K562 (cell line): ENCODE results near the gene XPR1. TPM values are rescaled to one million over a fixed set of nuclear protein-coding genes. Genes with fewer than 3 reads are reported as not detected.

Experiments
- ATAC-seq: fragments of 200-7000 bp; cut with Tn5 transposase; 3 replicates; pipeline ENCODE4 v1.9.1; 2020; ENCODE audit warnings: moderate library complexity
- BruUV-seq: library from RNA; stranded (reverse); fragments of 400-500 nt; replicated peaks from 2 replicates; lab custom pipeline; 2021; lab: Mats Ljungman, UMichigan
- CTCF ChIA-PET: fragments of 300-600 bp; formaldehyde crosslinking; extraction: SDS; loops from one replicate; lab custom pipeline; 2021; ENCODE audit warnings: low intra/inter-chr PET ratio; lab: Yijun Ruan, JAX
- POLR2A ChIA-PET: fragments of 300-600, 350-650 bp; sonication (Branson Sonifier 250); formaldehyde crosslinking; extraction: SDS; loops from one replicate; lab custom pipeline; 2021; ENCODE audit warnings: antibody characterized with exemption, inconsistent platforms; lab: Yijun Ruan, JAX
- DNase-seq, 4 experiments: peaks; one replicate each; pipeline versions ENCODE4 v3.0.0 to v3.0.0-alpha.2; 2011 to 2018; ENCODE audit warnings: low spot score in 3 of 4, mixed read lengths in 3 of 4; ENCODE audit errors: extremely low read depth in 1 of 4
- FAIRE-seq: peaks from 2 replicates; lab custom pipeline; 2011; peaks lifted over from hg19 to GRCh38; lab: Jason Lieb, UNC
- H2AFZ ChIP-seq: 2 replicates; pipeline ENCODE4 v1.6.0; 2011; ENCODE audit warnings: low read depth, low read length, control low read depth, inconsistent platforms
- H3K27ac ChIP-seq: fragments of 200-600 bp; 3 replicates; pipeline ENCODE4 v1.8.0; 2011; ENCODE audit warnings: low read depth, mild to moderate bottlenecking, control low read depth, inconsistent platforms, low read length, moderate library complexity, mixed read lengths; ENCODE audit errors: extremely low read depth
- H3K27me3 ChIP-seq, 2 experiments: fragments of 300-600 bp in 1 of 2; 2 replicates in 1 of 2; 3 replicates in 1 of 2; pipeline versions ENCODE4 v1.6.0 to v1.8.0; 2011; ENCODE audit warnings: inconsistent platforms in 2 of 2, low read length in 2 of 2, mild to moderate bottlenecking in 1 of 2, mixed read lengths in 1 of 2, moderate library complexity in 1 of 2; ENCODE audit not compliant: control insufficient read depth in 2 of 2, insufficient read depth in 2 of 2
- H3K36me3 ChIP-seq: fragments of 300-600 bp; 3 replicates; pipeline ENCODE4 v1.8.0; 2011; ENCODE audit warnings: mild to moderate bottlenecking, low read length, inconsistent platforms; ENCODE audit not compliant: control insufficient read depth, insufficient read depth
- H3K4me1 ChIP-seq, 2 experiments: fragments of 200-600 bp in 1 of 2; replicated peaks in 1 of 2; 2 replicates in 1 of 2; 3 replicates in 1 of 2; pipeline versions ENCODE4 v1.5.1 to v1.8.0; 2011; ENCODE audit warnings: inconsistent platforms in 2 of 2, low read length in 2 of 2, mild to moderate bottlenecking in 1 of 2, mixed read lengths in 1 of 2, moderate library complexity in 1 of 2; ENCODE audit not compliant: control insufficient read depth in 2 of 2, insufficient read depth in 2 of 2
- H3K4me2 ChIP-seq: 2 replicates; pipeline ENCODE4 v1.6.1; 2011; ENCODE audit warnings: low read length, control low read depth, inconsistent platforms, mixed read lengths; ENCODE audit not compliant: insufficient read depth
- H3K4me3 ChIP-seq: fragments of 200-600 bp; sonication (generic), shearing (Covaris generic); 2 replicates; pipeline ENCODE4 v1.5.1; 2016; ENCODE audit warnings: control low read depth, inconsistent platforms
- H3K79me2 ChIP-seq: fragments of 200-600 bp; 3 replicates; pipeline ENCODE4 v1.8.0; 2011; ENCODE audit warnings: low read length, inconsistent platforms; ENCODE audit not compliant: control insufficient read depth, insufficient read depth
- H3K9ac ChIP-seq, 2 experiments: 2 replicates each; pipeline versions ENCODE4 v1.6.0 to v1.6.1; 2011; ENCODE audit warnings: low read depth in 2 of 2, low read length in 2 of 2, control low read depth in 1 of 2, inconsistent platforms in 1 of 2, mild to moderate bottlenecking in 1 of 2, mixed read lengths in 1 of 2; ENCODE audit not compliant: insufficient read depth in 1 of 2
- H3K9me1 ChIP-seq: one replicate; pipeline ENCODE4 v1.6.0; 2011; ENCODE audit warnings: inconsistent platforms, mild to moderate bottlenecking, low read length, moderate library complexity; ENCODE audit not compliant: control insufficient read depth, insufficient read depth
- H3K9me3 ChIP-seq: replicated peaks from 2 replicates; pipeline ENCODE4 v1.5.1; 2011; ENCODE audit warnings: low read depth, low read length, inconsistent platforms; ENCODE audit not compliant: control insufficient read depth, insufficient read depth
- H4K20me1 ChIP-seq: replicated peaks from 2 replicates; pipeline ENCODE4 v1.6.1; 2011; ENCODE audit warnings: low read length, inconsistent platforms, mixed read lengths; ENCODE audit not compliant: control insufficient read depth, insufficient read depth
- ARID2 ChIP-seq: fragments of 450-650 bp; IDR thresholded peaks from 2 replicates; pipeline ENCODE4 v1.6.1; 2017; ENCODE audit warnings: antibody characterized with exemption, mild to moderate bottlenecking
- RB1 ChIP-seq: fragments of 450-650 bp; IDR thresholded peaks from 2 replicates; pipeline ENCODE4 v1.6.1; 2017; ENCODE audit warnings: low read depth, mild to moderate bottlenecking
- WHSC1 ChIP-seq: IDR thresholded peaks from one replicate; pipeline ENCODE4 v1.6.1; 2012; ENCODE audit warnings: low read length, control low read depth, inconsistent platforms
- ZNF175 ChIP-seq: fragments of 200-800 bp; sonication (Bioruptor generic); IDR thresholded peaks from 2 replicates; pipeline ENCODE4 v1.6.1; 2016; ENCODE audit warnings: low read depth, mild to moderate bottlenecking, missing genetic modification characterization, missing compliant biosample characterization
- ZNF253 ChIP-seq: fragments of 250-450 bp; sonication (Bioruptor Pico); conservative IDR thresholded peaks from 2 replicates; pipeline ENCODE4 v1.6.1; 2021; ENCODE audit warnings: mild to moderate bottlenecking
- ZNF561 ChIP-seq: fragments of 450-650 bp; formaldehyde crosslinking; conservative IDR thresholded peaks from 2 replicates; pipeline ENCODE4 v1.4.0; 2020; ENCODE audit warnings: mild to moderate bottlenecking, moderate library complexity
- WGBS: fragments of 100-300 bp; shearing (Covaris generic); methylation state at CpG from one replicate; pipeline ENCODE4 v1.1.6; 2016; ENCODE audit warnings: low coverage, mixed read lengths; ENCODE audit not compliant: insufficient coverage; ENCODE audit errors: missing lambda C conversion rate; 5-methylcytosine and 5-hydroxymethylcytosine counted together
- in situ Hi-C: fragments of 300-500 bp; cut with MboI; formaldehyde crosslinking; loops from 4 replicates; pipeline ENCODE4 v1.15.0; 2018; ENCODE audit warnings: inconsistent platforms, mixed read lengths
- intact Hi-C: fragments of 100-400 bp; cut with micrococcal nuclease; formaldehyde crosslinking; loops from 2 replicates; pipeline ENCODE4 v1.14.2; 2022
- polyA plus RNA-seq, 8 experiments: library from polyadenylated mRNA; depleted of rRNA in 4 of 8; stranded (reverse) in 5 of 8; unstranded in 3 of 8; fragments of >200 nt; fragmentation: Nextera tagmentation in 2 of 8; fragmentation: Illumina TruSeq in 1 of 8; extraction: Ambion mirVana in 2 of 8; extraction: Trizol in 1 of 8; gene quantifications; 2 replicates each; pipeline versions ENCODE4 v1.2.1 to v1.2.3, GENCODE V29; 2011 to 2014; ENCODE audit warnings: inconsistent platforms in 1 of 8, missing spikeins in 1 of 8
- total RNA-seq, 7 experiments: library from RNA; depleted of rRNA in 6 of 7; stranded (reverse); fragments of >200 nt in 6 of 7; fragmentation: Illumina TruSeq in 2 of 7; extraction: Trizol in 2 of 7; gene quantifications; 2 replicates each; pipeline versions ENCODE4 v1.2.1 to v1.2.3, GENCODE V29; 2011 to 2021; ENCODE audit warnings: low replicate concordance in 1 of 7
- TF ChIP-seq, protein P1 (sequence below): sonication (generic); formaldehyde crosslinking; IDR thresholded peaks from 2 replicates; pipeline ENCODE4 v1.8.0; 2022; ENCODE audit warnings: mild to moderate bottlenecking, missing genetic modification reagents
- TF ChIP-seq, protein P2 (sequence below): fragments of 450-650 bp; IDR thresholded peaks from 2 replicates; pipeline ENCODE4 v1.7.0; 2016; ENCODE audit warnings: borderline replicate concordance
- TF ChIP-seq, protein P3 (sequence below): fragments of 450-650 bp; formaldehyde crosslinking; conservative IDR thresholded peaks from 2 replicates; pipeline ENCODE4 v1.4.0; 2022; ENCODE audit warnings: mild to moderate bottlenecking, missing genetic modification characterization

Gene XPR1
- total and polyA plus RNA-seq, 9 of the 15 experiments (the other 6 are each of a cell fraction or from before 2014, with no cell fraction given) = 3.0 to 66.2 (median 38.6) TPM

DNA sequence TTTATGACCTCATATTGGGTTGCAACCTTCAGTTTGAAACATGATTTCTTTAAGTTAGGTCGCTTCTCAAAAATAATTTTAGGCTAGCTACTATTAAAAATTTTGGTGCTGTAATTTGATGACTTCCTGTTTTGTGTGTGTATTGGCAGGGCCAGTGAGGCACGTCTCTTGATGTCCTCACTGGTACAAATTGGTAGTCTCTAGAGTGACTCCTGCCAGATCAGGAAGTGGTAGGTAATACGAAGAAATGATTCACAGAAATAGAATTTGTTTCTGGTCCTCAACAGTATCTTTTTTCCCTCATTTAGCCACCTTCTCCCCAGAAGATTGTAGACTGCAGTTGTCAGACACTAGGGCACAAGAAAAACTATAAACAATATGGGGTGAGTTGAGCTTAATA lies 160.0 kb downstream of the XPR1 start (continued):
- no peak for TF ChIP-seq ARID2
- TF ChIP-seq, protein P1, sequence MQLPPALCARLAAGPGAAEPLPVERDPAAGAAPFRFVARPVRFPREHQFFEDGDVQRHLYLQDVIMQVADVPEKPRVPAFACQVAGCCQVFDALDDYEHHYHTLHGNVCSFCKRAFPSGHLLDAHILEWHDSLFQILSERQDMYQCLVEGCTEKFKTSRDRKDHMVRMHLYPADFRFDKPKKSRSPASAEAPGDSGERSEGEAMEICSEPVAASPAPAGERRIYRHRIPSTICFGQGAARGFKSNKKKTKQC (CRISPR knock-in tag) = no peak
- TF ChIP-seq WHSC1 = no peak
- TF ChIP-seq ZNF561 (CRISPR knock-in tag) = no peak
- no peak for TF ChIP-seq ZNF175 (CRISPR knock-in tag)
- TF ChIP-seq, protein P2, sequence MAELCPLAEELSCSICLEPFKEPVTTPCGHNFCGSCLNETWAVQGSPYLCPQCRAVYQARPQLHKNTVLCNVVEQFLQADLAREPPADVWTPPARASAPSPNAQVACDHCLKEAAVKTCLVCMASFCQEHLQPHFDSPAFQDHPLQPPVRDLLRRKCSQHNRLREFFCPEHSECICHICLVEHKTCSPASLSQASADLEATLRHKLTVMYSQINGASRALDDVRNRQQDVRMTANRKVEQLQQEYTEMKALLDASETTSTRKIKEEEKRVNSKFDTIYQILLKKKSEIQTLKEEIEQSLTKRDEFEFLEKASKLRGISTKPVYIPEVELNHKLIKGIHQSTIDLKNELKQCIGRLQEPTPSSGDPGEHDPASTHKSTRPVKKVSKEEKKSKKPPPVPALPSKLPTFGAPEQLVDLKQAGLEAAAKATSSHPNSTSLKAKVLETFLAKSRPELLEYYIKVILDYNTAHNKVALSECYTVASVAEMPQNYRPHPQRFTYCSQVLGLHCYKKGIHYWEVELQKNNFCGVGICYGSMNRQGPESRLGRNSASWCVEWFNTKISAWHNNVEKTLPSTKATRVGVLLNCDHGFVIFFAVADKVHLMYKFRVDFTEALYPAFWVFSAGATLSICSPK = no peak
- no peak for TF ChIP-seq RB1
- TF ChIP-seq, all 486 proteins: peak for 0

DNA sequence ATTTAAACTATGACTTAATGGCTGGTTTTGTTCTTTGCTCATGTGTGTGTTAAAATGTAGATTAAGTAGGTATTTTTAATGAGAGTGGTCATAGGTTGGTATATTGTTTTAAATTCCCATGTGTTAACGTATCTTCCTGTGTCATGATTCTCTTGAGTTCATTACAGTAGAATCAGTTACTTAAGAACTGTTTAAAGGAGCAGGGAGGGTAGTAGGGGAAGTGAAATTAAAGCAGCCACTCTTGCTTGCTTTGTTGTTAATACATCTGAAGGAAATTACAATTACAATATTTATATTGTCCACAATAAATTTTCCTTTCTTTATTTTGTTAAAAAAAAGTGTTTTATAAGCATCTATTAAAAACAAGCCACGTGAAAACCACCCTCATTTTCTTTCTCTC lies 161.6 kb downstream of the XPR1 start:
- Histone ChIP-seq H3K27ac (no peak overlapping the region), H3K27me3 (no peaks in the 10 kb centered on the region), H3K36me3 (peaks cover 9% of the 10 kb centered on the region), H2AFZ (no peak overlapping the region), H3K9me1 (no peaks in the 10 kb centered on the region), H3K9ac (no peak overlapping the region), H3K9me3 (no peaks in the 10 kb centered on the region), H4K20me1 (no peaks in the 10 kb centered on the region), H3K4me2 (no peak overlapping the region), H3K4me1 (no peaks in the 10 kb centered on the region), H3K79me2 (no peaks in the 10 kb centered on the region), H3K4me3 (no peak overlapping the region)
- WGBS = 77% methylated on average over 2 of the region's 2 CpGs
- no peak for ATAC-seq
- in situ Hi-C loops = no loop called here
- CTCF ChIA-PET = no interaction called here
- BruUV-seq = no TSS peak
- FAIRE-seq = no peak
- TF ChIP-seq ZNF253 (CRISPR knock-in tag) = no peak
- TF ChIP-seq, protein P3, sequence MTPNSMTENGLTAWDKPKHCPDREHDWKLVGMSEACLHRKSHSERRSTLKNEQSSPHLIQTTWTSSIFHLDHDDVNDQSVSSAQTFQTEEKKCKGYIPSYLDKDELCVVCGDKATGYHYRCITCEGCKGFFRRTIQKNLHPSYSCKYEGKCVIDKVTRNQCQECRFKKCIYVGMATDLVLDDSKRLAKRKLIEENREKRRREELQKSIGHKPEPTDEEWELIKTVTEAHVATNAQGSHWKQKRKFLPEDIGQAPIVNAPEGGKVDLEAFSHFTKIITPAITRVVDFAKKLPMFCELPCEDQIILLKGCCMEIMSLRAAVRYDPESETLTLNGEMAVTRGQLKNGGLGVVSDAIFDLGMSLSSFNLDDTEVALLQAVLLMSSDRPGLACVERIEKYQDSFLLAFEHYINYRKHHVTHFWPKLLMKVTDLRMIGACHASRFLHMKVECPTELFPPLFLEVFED (CRISPR knock-in tag) = no peak
- DNase-seq = no peak
- POLR2A ChIA-PET = no interaction called here
- intact Hi-C loops = no loop called here
